ENCODE data around the gene CDC42BPB. TPM values are rescaled to one million over a fixed set of nuclear protein-coding genes. Genes with fewer than 3 reads are reported as not detected.
A peak's percentile ranks its signal among the peaks of the same experiment; 100 is the strongest.

CDC42BPB gene
- polyA plus RNA-seq, 3 donors from 2014 or later: not detected

GRCh38 chr14:102891111-102891510 is 166.2 kb downstream of the CDC42BPB start:
- H3K4me1 Mint-ChIP-seq: no peaks in the 10 kb centered on the region

GRCh38 chr14:102889615-102890014 is 167.7 kb downstream of the CDC42BPB start:
- H3K4me1 Mint-ChIP-seq: no peaks in the 10 kb centered on the region
- no peak for DNase-seq
- no peaks in the 10 kb centered on the region for H3K27me3 Mint-ChIP-seq (ENCODE audit: low read depth in 3 of 3)
- H3K4me3 Mint-ChIP-seq: no peak overlapping the region
- H3K27ac Mint-ChIP-seq: no peak overlapping the region
- H3K36me3 Mint-ChIP-seq: peaks cover 15 to 19% (median 19%) of the 10 kb centered on the region in 3 donors
- H3K9me3 Mint-ChIP-seq: no peaks in the 10 kb centered on the region

More at GRCh38 chr14:102891111-102891510, 166.2 kb downstream of the CDC42BPB start:
- H3K9me3 Mint-ChIP-seq: no peaks in the 10 kb centered on the region
- H3K4me3 Mint-ChIP-seq: no peak overlapping the region
- DNase-seq: no peak
- H3K27me3 Mint-ChIP-seq (ENCODE audit: low read depth in 3 of 3): no peaks in the 10 kb centered on the region
- H3K27ac Mint-ChIP-seq: no peak overlapping the region
- H3K36me3 Mint-ChIP-seq: peaks cover 19 to 26% (median 20%) of the 10 kb centered on the region in 3 donors

- H3K4me1 Mint-ChIP-seq: no peaks in the 10 kb centered on the region
- H3K27ac Mint-ChIP-seq: peak overlapping the region in 1 of 6 donors; percentile 1
- H3K27me3 Mint-ChIP-seq (ENCODE audit: low read depth in 3 of 3): peaks cover 0 to 1% (median 0%) of the 10 kb centered on the region in 3 donors
- no peak for DNase-seq
- no peaks in the 10 kb centered on the region for H3K9me3 Mint-ChIP-seq
- peaks cover 18 to 23% (median 22%) of the 10 kb centered on the region in 3 donors for H3K36me3 Mint-ChIP-seq
- H3K4me3 Mint-ChIP-seq: no peak overlapping the region
Observed at GRCh38 chr14:102888748-102889147, 168.6 kb downstream of the CDC42BPB start.

GRCh38 chr14:102885737-102886447 is 171.5 kb downstream of the CDC42BPB start:
- Mint-ChIP-seq H3K4me3 (no peak overlapping the region), H3K4me1 (no peaks in the 10 kb centered on the region), H3K9me3 (no peaks in the 10 kb centered on the region), H3K27me3 (ENCODE audit: low read depth in 3 of 3) (peaks cover 0 to 1% (median 0%) of the 10 kb centered on the region in 3 donors), H3K36me3 (peaks cover 13 to 28% (median 16%) of the 10 kb centered on the region in 3 donors), H3K27ac (no peak overlapping the region)
- no peak for DNase-seq

GRCh38 chr14:102883554-102883953 is 173.8 kb downstream of the CDC42BPB start:
- Mint-ChIP-seq H3K27ac (no peak overlapping the region), H3K36me3 (peaks cover 7 to 26% (median 13%) of the 10 kb centered on the region in 3 donors), H3K27me3 (ENCODE audit: low read depth in 3 of 3) (peaks cover 0 to 1% (median 0%) of the 10 kb centered on the region in 3 donors), H3K4me1 (no peaks in the 10 kb centered on the region), H3K9me3 (no peaks in the 10 kb centered on the region), H3K4me3 (no peak overlapping the region)
- no peak for DNase-seq

- Mint-ChIP-seq H3K9me3 (no peaks in the 10 kb centered on the region), H3K4me3 (no peak overlapping the region), H3K27ac (peak overlapping the region in 1 of 6 donors; percentile 53), H3K27me3 (ENCODE audit: low read depth in 3 of 3) (peaks cover 0 to 1% (median 0%) of the 10 kb centered on the region in 3 donors), H3K36me3 (peaks cover 3 to 22% (median 13%) of the 10 kb centered on the region in 3 donors), H3K4me1 (no peaks in the 10 kb centered on the region)
- no peak for DNase-seq
Observed at GRCh38 chr14:102883089-102883541, 174.2 kb downstream of the CDC42BPB start.

Other genes starting within 250 kb of the CDC42BPB start
- 1 to 10 TPM in 1 of 3 donors, under 1 TPM in 1, not detected in 1; 0.52 to 1.2 TPM for gene AMN, start 134.9 kb downstream of the CDC42BPB start, polyA plus RNA-seq
- gene LBHD2, start 26.7 kb upstream of the CDC42BPB start, polyA plus RNA-seq: not detected
- gene EXOC3L4, start 37.2 kb upstream of the CDC42BPB start, polyA plus RNA-seq: not detected
- 1 to 10 TPM in 1 of 3 donors, under 1 TPM in 2; 0.20 to 1.4 (median 0.91) TPM for gene TNFAIP2, start 65.9 kb upstream of the CDC42BPB start, polyA plus RNA-seq